Epidermal melanocyte (primary cell): ENCODE data around the gene LOC101059915.
A peak's percentile ranks its signal among the peaks of the same experiment; 100 is the strongest.
"Not testable (repeated sequence)": the region's sequence is repeated elsewhere in the genome, so short reads cannot be mapped to it uniquely, and the experiment has no call there.

ENCODE experiments used
- DNase-seq: peaks from one replicate; pipeline ENCODE4 v3.0.0; 2011; ENCODE audit warnings: low spot score; ENCODE audit not compliant: insufficient read length

LOC101059915 gene

DNA sequence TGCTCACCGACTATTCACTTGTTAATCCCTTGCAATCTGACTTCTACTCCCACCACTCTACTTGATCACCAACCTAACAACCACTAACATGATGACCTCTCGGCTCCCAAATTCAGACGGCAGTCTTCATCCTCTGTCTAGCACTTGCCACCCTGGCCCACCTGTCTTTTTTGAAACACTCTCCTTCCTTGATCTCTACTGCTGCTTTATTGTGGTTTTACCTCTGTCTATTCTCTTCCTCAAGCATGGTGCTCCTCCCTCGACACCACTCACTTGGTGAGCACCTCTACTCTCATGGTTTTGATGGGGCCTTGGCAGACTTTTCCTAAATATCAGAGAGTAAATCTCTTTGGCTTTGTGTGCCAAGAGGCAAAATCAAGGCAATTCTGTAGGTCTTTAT lies 27.3 kb upstream of the LOC101059915 start:
- no peak for DNase-seq

DNA sequence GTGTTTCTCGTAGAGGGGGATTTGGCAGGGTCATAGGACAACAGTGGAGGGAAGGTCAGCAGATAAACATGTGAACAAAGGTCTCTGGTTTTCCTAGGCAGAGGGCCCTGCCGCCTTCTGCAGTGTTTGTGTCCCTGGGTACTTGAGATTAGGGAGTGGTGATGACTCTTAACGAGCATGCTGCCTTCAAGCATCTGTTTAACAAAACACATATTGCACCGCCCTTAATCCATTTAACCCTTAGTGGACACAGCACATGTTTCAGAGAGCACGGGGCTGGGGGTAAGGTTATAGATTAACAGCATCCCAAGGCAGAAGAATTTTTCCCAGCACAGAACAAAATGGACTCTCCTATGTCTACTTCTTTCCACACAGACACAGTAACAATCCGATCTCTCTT lies 22.9 kb upstream of the LOC101059915 start:
- DNase-seq, result not testable (repeated sequence)

DNA sequence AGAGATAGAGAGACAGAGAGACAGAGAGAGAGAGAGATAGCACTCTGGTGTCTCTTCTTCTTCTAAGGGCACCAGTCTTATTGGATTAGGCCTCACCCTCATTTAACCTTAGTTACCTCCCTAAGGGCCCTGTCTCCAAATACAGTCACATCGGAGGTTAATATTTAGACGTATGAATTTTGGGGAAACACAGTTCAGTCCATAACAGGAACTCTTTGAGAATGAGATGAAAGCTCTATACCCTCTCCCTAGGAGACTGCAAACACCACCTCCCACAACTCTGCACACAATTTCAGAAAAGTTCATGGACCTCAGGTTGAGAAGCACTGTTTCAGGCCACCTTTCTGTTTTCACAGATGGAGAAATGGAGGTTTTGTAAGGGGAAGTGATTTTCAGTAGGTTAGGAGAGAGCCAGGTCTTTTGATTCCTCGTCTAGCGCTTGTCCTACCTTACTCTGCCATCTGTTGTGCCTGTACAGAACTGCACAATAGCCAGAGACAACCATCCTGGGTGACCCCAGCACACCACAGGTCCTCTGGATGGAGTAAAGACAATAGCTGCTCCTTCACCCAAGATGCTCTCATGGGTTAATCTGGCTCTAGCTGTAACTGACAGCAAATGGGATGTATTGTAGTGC lies 16.9 kb upstream of the LOC101059915 start:
- no peak for DNase-seq

DNA sequence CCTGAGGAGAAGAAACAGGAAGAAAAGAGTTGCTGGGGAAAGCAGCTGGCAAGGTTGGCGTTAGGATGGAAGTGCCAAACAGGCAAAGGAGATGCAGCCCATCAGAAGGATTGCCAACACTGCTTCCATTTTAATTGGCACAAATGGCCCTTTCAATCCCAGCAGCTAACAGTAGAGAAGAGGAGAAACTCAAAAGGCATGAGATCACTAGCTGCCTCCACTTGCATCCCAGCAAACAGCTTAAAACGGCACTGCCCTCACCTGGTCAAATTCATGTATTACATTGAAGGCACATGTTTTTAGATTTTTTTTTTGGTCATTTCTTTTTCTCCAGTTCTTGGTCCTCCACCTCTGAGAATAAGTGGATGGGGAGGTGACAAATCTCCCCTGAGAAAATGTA lies 14.9 kb upstream of the LOC101059915 start:
- peak; percentile 33 for DNase-seq

DNA sequence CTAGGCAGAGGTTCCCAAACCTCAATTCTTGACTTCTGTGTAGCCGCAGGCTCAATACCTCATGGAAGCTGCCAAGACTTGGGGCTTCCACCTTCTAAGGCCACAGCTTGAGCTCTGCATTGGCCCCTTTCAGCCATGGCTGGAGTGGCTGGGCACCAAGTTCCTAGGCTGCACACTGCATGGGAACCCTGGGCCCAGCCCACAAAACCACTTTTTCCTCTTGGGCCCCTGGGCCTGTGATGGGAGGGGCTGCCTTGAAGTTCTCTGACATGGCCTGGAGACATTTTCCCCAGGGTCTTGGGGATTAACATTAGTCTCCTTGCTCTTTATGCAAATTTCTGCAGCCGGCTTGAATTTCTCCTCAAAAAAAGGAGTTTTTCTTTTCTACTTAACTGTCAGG lies 14.0 kb upstream of the LOC101059915 start:
- DNase-seq, result no peak

DNA sequence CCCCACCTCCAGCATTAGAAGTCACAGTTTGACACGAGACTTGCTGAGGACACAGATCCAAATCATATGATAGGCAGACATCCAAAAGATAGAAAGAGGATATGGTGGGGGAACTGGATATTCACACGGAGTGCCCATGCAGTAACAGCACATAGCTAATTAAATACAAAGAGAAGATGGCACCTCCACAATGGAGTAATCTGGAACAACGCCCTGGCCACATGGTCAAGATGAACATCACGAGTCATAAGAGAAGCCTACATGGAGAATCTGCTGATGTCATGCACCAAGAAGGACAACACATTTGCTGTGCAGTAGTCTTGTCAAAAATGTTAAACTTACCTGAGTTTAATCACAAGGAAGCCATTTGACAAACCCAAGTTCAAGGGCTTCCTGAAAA lies 10.1 kb upstream of the LOC101059915 start:
- DNase-seq, result no peak

DNA sequence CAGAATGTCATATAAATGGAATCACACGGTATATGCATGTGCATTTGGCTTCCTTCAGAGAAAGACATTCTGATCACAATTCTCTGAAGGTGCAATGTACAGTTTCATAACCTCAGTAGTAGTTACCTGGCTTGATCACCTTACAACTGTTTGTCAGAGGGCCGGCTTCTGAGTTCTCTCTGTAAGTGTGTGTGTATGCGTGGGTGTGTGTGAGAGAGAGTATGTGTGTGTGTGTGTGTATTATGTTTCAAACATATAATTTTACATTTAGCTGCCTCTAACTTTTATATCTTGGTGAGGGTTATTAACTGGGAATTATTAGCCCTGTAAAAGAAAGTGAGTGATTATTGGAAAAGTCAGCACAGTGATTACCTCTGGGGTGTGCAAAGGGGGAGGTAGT lies 8.0 kb upstream of the LOC101059915 start:
- DNase-seq, result no peak

DNA sequence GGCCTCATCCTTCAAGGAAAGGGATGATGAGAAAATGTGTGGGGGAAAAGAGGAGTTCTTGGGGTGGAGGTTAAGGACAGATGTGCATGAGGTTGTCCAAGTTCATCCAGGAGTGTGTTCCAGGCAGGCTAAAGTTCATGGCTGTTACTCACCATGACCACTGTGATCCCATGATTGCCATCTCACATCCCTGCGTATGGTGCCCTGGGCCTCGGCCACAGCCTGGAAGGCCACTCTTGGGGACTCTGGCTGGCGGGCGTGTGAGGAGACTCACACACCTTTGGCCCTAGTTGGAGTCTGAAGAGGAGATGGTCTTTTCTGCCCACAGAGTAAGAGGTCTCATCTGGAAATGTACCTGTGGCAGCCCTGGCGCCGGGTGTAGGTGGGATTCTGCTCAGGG lies 7.4 kb upstream of the LOC101059915 start:
- no peak for DNase-seq

DNA sequence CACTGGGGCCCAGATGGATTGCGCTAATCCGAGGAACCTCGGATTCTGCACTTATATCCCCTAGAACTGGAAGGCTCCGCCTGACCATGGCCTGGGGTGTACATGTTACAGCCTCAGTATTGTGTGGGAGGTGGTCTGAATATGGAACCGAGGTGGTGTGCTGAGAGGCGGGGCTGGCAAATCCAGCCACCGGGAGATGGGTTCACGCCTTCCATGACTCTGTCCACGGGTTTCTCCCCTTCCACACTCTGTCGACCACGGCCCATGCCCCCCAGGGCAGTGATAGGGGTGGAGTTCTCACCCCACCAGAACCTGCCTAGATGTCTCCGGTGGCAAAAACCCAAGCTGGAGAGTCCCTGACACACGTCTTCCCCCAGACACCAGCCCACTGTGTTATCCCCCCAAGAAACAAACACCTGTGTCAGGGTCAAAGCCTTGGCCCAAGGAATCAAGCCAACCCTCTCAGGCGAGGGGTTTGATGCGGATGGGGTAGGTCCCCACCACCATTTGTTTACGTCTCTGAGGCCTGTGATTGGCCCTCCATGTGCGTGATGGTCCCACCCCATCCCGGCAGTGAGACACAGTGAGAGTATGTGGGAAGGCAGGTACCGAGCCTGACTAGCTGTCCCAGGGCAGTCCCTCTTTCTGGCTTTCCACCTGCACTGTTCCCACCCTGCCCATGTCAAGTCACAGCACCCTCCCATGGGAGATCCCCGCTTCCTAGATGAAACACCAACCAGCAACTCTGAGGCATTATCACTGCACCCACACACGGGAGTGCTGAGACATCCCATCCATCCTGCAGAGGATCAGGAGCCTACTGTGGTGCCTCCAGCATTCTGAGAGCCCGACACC lies 6.6 kb upstream of the LOC101059915 start:
- no peak for DNase-seq

DNA sequence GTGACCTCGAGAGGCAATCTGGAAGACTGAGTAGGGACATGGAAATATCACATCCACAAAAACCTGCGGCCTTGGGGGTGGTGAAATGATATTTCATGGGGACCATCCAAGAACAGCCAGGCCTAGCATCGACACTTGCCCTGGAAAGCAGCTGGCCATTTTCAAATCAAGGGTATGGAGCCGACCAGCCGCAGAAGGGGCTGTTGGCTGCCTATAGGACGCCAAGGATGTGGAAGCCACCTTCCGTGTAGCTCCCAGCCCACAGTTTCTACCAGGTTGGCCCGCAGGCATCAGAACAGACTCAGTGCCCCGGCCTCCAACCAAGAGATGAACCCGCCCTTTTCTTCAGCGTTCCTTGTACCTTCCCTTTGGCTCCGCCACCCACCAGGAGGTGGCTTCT lies 5.4 kb upstream of the LOC101059915 start:
- DNase-seq, result no peak

DNA sequence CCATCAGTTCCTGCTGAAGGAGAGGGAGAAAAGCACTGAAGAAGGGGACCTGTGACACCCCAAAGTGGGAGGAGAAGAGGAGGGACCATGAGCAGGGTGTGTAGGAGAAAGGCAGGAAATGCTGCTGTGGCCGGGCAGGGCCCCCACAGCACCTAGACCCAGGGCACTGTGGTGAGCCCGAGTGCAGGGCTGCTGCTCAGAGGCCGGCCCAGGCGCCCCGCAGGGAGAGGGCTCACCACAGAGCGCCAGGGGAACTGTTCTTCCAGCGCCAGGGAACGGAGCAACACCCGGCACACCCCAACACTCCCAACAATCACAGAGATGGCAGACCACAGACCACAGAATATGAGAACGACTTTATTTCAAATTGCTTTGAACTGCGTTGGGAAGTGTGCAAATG lies 4.7 kb upstream of the LOC101059915 start:
- not testable (repeated sequence) for DNase-seq

DNA sequence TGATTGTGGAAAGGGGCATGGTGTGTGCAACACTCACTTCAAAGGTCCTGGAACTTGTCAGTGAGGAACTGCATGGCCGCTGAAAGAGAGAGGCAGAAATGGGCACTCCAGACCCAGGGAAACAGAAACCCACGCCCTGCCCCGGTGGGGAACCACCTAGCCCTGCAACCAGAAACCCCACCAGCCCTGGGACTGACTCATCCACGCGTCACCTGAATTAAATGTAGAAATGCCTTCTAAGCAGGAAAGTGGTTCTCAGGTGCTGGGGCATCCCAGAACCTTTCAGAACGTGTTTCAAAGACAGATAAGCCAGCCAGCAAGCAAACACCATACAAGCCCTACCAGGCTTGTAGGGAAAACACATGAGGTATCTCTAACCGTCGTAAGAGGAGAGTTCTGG lies 4.1 kb upstream of the LOC101059915 start:
- not testable (repeated sequence) for DNase-seq

DNA sequence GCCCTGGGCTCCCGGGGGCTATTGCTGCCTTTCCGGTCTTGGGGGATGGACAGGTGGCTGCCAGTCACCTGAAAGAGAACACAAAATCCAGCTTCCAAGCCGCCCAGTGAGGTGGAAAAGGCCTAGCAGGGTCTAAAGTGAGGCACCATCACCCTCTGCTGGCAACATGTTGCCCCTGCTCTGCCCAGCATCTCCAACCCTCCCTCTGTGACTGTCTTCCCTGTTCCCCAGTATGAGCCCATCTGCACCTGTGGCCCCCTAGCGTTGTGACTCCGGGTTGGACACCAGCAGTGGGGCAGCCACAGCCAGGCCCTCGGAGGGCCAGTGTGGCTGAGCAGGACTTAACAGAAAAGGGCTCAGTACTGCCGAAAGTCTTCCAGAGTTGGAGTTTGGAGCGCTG lies 3.1 kb upstream of the LOC101059915 start:
- DNase-seq, result not testable (repeated sequence)

DNA sequence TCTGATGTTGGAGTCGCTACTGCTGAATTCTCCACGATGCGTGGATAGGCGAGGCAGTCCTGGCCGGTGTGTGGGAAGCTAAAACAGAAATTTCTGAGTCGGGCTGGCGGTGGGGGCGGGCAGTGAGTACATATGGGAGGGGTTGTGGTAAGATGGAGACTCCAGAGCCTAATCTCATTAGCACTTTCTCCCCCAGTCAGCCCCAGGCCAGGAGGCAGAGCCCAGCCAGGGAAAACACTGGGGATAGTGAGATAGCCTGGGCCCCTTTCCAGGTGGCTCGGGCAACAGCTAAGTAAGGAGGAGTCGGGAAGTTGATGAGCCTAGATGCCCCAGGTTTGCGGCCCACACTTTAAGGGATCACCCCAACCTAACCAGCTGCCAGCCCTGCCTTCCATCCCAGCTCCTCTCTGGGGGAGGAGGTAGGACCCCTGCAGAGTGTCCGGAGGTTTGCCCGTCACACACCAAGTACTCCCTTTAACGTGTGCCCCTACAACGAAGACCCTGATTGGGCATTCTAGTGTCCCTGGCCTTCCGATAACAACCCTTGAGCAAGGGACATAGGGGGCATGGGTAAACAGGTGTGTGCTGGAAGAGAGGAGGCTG lies 2.4 kb upstream of the LOC101059915 start:
- DNase-seq, result no peak

DNA sequence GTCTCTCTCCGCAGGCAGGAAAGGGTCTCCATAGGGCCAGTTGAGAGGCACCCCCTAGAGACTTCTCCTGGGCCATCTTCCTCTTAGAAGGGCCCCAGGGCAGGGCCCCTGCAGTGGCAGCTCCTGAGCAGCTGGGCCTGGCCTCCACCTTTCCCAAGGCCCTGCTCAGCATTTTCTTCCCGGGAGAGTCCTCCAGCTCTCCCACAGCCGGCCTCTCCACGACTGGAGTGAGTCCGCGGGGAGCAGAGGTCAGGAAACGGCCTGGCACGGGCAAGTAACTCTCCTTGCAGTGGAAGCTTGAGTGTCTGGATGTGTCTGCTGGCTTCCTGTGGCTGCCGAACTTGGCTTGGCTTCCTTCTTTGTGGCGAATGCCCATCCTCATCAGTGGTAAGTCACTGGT lies 1.6 kb upstream of the LOC101059915 start:
- no peak for DNase-seq

DNA sequence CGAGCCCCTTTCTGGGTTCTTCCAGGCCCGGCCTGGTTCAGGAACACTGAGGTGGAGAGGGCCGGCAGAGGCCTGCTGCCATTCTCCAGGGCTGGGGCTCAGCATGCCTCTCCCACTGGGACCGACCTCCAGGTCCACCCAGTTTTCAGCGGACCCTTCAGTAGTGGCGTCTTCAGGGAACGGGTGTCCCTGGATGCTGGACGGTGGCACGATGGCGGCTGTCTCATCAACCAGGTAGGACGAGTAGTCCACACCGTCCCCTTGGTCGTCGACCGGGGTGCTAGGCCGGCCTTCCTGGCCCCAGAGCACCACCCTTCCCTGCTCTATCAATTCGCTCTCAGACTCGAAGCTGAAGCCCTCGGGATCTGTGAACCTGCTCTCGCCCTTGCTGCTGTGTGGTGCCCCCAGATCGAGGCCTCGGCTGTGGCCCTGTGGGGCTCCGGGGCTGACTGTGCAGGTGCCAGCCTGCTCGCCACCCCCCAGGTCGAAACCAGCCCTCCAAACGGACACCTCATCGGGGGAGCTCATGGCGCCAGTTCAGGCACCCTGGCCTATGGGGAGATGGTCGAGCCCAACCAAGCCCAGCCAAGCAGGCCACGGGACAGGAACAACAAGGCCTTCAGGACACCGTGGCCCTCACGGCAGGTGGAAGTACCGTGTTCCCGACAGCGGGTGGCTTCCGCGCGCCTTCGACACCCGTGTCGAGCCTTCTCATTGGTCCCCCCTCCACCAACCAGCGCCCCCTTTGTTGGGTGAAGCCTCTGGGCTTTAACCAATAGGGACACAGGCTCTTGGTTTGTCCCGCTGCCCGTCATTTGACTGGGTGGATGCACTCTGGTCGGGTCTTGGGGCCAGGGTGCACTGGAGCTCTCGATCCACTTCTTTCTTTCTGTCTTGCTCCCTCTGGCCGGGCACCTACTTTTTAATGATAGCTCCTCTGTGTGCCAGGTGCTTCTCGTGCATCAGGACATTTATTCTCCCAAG lies 814 bp upstream of the LOC101059915 start:
- DNase-seq, result no peak

DNA sequence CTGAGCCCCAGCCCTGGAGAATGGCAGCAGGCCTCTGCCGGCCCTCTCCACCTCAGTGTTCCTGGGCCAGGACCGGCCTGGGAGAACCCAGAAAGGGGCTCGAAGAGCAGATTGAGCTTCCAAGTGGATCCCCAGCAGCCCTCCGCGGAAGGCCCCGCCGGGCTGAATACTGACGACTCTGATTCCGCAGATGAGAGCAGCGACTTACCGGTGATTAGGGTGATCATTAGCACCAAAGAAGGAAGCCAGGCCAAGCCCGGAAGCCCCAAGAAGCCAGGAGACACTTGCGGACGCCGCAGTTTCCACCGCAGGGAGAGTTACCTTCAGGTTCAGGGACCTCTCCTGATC lies 876 bp downstream of the LOC101059915 start:
- no peak for DNase-seq

DNA sequence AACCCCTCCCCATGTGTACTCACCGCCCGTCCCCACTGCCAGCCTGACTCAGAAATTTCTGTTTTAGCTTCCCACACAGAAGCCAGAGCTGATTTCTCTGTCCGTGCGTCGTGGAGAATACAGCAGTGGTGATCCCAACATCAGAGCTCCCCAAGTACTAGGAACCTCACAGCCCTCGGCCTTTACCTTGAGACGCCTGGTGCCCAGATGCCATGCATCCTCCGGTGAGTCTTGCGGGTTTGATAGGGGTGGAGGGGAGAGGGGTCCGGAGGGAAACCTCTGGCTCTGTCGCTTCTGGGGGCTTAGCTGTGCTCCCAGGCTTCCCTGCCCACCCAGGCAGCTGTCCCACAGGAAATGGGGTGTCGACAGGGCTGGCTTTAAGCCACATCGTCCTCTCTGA lies 2.1 kb downstream of the LOC101059915 start:
- DNase-seq, result no peak

DNA sequence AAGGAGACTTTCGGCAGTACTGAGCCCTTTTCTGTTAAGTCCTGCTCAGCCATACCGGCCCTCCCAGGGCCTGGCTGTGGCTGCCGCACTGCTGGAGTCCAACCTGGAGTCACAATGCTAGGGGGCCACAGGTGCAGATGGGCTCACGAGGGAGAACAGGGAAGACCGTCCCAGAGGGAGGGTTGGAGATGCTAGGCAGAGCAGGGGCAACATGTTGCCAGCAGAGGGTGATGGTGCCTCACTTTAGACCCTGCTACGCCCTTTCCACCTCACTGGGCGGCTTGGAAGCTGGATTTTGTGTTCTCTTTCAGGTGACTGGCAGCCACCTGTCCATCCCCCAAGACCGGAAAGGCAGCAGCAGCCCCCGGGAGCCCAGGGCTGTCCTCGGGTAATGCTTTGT lies 2.6 kb downstream of the LOC101059915 start:
- DNase-seq, result not testable (repeated sequence)

DNA sequence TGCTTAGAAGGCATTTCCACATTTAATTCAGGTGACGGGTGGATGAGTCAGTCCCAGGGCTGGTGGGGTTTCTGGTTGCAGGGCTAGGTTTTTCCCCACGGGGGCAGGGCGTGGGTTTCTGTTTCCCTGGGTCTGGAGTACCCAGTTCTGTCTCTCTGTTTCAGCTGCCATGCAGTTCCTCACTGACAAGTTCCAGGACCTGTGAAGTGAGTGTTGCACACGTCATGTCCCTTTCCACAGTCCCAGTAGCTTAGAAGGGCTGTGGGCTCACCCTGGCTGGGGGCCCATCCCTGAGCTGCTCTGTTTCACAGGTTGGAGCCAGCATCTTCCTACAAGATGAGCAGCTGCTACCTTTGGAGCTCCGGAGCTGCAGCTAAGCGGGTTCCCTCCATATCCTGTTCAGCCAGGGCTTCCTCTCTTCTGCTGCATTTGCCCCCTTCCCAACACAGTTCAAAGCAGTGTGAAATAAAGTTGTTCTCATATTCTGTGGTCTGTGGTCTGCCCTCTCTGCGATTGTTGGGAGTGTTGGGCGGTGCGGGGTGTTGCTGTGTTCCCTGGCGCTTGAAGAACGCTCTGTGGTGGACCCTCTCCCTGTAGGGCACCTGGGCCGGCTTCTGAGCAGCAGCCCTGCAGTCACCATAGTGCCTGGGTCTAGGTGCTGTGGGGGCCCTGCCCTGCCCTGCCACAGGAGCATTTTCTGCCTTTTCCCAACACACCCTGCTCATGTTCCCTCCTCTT lies 3.9 kb downstream of the LOC101059915 start:
- no peak for DNase-seq

DNA sequence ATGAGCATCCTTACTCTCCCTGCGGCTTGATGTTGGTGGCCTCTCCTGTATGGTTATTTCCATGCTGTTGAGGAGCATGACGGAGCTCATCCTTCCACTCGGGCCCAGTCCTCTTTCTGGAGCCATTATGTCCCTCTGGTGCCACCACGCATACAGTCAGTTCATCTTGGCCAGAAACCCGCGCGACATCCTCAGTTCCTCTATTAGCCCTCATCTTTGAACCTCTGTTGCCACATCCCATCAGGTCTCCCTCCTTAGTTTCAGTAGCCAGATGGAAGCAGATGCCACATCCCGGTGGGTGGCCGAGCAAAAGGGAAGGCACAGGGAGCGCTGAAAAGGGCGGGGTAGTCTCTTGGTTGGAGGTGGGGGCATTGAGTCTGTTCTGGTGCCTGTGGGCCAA lies 4.6 kb downstream of the LOC101059915 start:
- no peak for DNase-seq
